Measurements from ENCODE around the gene UBASH3B.

GRCh38 chr11:122821169-122821568, 165.6 kb downstream of the UBASH3B start:
- no peak for TF ChIP-seq CTCF (IDR thresholded peaks at IDR 0.05; ENCODE audit: insufficient read depth, low read length)
- no peak for TF ChIP-seq GABPA (IDR thresholded peaks at IDR 0.05; ENCODE audit: low read depth)
- no peak for TF ChIP-seq REST (IDR thresholded peaks at IDR 0.05; ENCODE audit: insufficient replicate concordance, low read depth)
- TF ChIP-seq POLR2AphosphoS5 (IDR thresholded peaks at IDR 0.05; ENCODE audit: low read depth): no peak
- TF ChIP-seq SPI1 (IDR thresholded peaks at IDR 0.05; ENCODE audit: borderline replicate concordance, low read depth): no peak

Measured in HL-60 (cell line).